Calu3 (cell line): ENCODE data around the gene GJA4. TPM values are rescaled to one million over a fixed set of nuclear protein-coding genes. Genes with fewer than 3 reads are reported as not detected.

Source experiments
- BruUV-seq: library from RNA; stranded (reverse); fragments of 400-500 nt; replicated peaks from 2 replicates; lab custom pipeline; 2021; lab: Mats Ljungman, UMichigan
- CTCF ChIA-PET: fragments of 300-600 bp; sonication (Branson Sonifier 250); formaldehyde crosslinking; loops from one replicate; lab custom pipeline; 2022; ENCODE audit warnings: antibody characterized with exemption; lab: Charles Lee
- DNase-seq: peaks from one replicate; pipeline ENCODE4 v3.0.0; 2022
- H3K27ac Mint-ChIP-seq: one replicate; pipeline ENCODE4 v1.8.0; 2022; ENCODE audit warnings: mixed read lengths; ENCODE audit not compliant: unreplicated experiment
- H3K27me3 Mint-ChIP-seq: one replicate; pipeline ENCODE4 v1.8.0; 2022; ENCODE audit warnings: mixed read lengths; ENCODE audit not compliant: unreplicated experiment
- H3K36me3 Mint-ChIP-seq: one replicate; pipeline ENCODE4 v1.8.0; 2022; ENCODE audit warnings: mild to moderate bottlenecking, moderate library complexity, mixed read lengths; ENCODE audit not compliant: insufficient read depth, unreplicated experiment
- H3K4me1 Mint-ChIP-seq: one replicate; pipeline ENCODE4 v1.8.0; 2022; ENCODE audit warnings: mild to moderate bottlenecking, low read depth, mixed read lengths; ENCODE audit not compliant: unreplicated experiment
- H3K4me3 Mint-ChIP-seq: one replicate; pipeline ENCODE4 v1.8.0; 2022; ENCODE audit warnings: mild to moderate bottlenecking, low read depth, moderate library complexity, mixed read lengths; ENCODE audit not compliant: unreplicated experiment
- H3K9me3 Mint-ChIP-seq: one replicate; pipeline ENCODE4 v1.8.0; 2022; ENCODE audit warnings: low read depth, mixed read lengths; ENCODE audit not compliant: unreplicated experiment
- intact Hi-C: fragments of 100-400 bp; cut with micrococcal nuclease; formaldehyde crosslinking; loops from one replicate; pipeline ENCODE4 v1.10.0; 2022; ENCODE audit not compliant: unreplicated experiment
- total RNA-seq: library from RNA; stranded (reverse); gene quantifications from 2 replicates; pipeline ENCODE4 v1.2.3, GENCODE V29; 2022
- TF ChIP-seq, protein P1 (sequence below): fragments of 200-600 bp; IDR thresholded peaks from one replicate; pipeline ENCODE4 v1.8.0; 2022; ENCODE audit warnings: antibody characterized with exemption; ENCODE audit not compliant: unreplicated experiment

GJA4 gene
- total RNA-seq, 1 experiment from 2014 or later = not detected

DNA sequence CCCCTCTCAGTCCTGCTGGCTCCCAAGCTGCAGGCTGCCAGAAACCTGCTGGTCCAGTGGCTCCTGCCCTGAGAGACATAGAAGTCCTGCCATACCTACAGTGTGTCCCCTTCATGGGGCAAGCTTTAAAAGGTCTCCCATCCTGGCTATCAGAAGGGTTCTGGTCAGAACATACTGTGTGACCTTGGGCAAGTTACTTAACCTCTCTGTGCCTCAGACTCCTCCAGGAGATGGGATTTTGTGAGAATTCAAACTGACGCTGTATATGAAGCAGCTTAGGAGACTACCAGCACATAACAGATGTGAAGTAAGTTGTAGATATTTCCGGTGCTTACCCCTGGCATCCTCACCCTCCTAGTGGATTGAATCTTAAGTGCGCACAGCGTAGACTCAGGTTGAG lies 46.7 kb upstream of the GJA4 start:
- no peak for DNase-seq
- H3K27ac Mint-ChIP-seq = no peak overlapping the region
- H3K27me3 Mint-ChIP-seq = no peaks in the 10 kb centered on the region
- H3K4me3 Mint-ChIP-seq = no peak overlapping the region
- no peaks in the 10 kb centered on the region for H3K9me3 Mint-ChIP-seq
- TF ChIP-seq, protein P1, sequence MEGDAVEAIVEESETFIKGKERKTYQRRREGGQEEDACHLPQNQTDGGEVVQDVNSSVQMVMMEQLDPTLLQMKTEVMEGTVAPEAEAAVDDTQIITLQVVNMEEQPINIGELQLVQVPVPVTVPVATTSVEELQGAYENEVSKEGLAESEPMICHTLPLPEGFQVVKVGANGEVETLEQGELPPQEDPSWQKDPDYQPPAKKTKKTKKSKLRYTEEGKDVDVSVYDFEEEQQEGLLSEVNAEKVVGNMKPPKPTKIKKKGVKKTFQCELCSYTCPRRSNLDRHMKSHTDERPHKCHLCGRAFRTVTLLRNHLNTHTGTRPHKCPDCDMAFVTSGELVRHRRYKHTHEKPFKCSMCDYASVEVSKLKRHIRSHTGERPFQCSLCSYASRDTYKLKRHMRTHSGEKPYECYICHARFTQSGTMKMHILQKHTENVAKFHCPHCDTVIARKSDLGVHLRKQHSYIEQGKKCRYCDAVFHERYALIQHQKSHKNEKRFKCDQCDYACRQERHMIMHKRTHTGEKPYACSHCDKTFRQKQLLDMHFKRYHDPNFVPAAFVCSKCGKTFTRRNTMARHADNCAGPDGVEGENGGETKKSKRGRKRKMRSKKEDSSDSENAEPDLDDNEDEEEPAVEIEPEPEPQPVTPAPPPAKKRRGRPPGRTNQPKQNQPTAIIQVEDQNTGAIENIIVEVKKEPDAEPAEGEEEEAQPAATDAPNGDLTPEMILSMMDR = no peak
- intact Hi-C loops = no loop called here
- H3K36me3 Mint-ChIP-seq = no peaks in the 10 kb centered on the region
- peaks cover 15% of the 10 kb centered on the region for H3K4me1 Mint-ChIP-seq
- no TSS peak for BruUV-seq
- CTCF ChIA-PET = no interaction called here

DNA sequence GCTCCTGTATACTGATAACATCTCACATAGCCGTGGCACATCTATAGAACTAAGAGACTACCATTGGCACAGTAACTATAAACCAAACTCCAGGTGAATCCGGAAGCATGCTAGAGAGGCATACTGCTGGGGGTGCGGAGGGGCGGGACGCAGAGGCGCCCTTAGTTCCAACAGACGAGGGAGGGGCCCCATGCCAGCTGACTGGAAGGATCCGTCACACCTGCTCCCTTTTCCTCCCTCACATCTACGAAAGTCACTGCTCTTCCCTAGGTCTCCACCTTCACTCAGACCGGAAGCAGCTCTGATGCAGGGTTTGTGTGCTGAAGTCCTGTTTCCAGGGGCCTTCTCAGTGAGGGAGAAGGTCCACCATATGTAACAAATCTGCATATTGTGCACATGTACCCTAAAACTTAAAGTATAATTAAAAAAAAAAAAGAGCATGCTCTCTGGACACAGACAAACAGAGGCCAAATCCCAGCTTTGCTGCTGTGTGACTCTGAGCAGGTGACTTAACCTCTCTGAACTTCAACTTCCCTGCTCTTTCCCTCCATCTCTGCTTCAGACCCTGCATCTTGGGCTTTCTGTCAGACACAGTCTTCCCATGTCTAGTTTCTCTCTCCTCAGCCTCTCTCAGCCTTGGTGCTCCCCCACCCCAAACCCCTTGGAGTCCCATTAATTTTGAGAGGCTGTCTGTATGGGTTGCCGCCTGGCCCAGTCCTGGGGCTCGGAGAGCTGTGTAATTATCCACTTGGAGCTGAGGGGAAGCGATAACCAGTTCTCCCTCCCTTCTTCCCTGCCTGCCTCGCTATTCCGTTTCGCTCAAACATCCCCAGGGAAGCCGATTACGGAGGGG lies 45.8 kb upstream of the GJA4 start:
- CTCF ChIA-PET = no interaction called here
- H3K4me1 Mint-ChIP-seq = peaks cover 15% of the 10 kb centered on the region
- no peaks in the 10 kb centered on the region for H3K27me3 Mint-ChIP-seq
- no peaks in the 10 kb centered on the region for H3K36me3 Mint-ChIP-seq
- no peak for DNase-seq
- no peaks in the 10 kb centered on the region for H3K9me3 Mint-ChIP-seq
- BruUV-seq = no TSS peak
- TF ChIP-seq, protein P1 = no peak
- no peak overlapping the region for H3K27ac Mint-ChIP-seq
- H3K4me3 Mint-ChIP-seq = no peak overlapping the region
- intact Hi-C loops = no loop called here

DNA sequence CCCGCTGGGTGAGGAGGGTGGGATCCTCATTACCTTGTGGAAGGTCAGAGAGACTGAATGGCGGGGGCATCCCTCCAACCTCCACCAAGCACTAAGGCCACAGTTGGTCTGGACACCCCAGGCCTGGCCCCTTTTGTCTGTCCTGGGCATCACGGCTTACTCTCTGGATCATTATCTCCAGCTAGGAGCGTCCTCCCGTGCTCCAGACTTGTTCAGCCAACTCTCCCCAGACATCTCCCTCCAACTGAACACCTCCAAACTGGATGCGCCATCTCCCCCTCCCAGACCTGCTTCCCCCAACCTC lies 45.2 kb upstream of the GJA4 start:
- TF ChIP-seq, protein P1 = no peak
- intact Hi-C loops = no loop called here
- CTCF ChIA-PET = no interaction called here
- BruUV-seq = no TSS peak
- H3K4me3 Mint-ChIP-seq = no peak overlapping the region
- H3K27ac Mint-ChIP-seq = no peak overlapping the region
- H3K9me3 Mint-ChIP-seq = no peaks in the 10 kb centered on the region
- no peaks in the 10 kb centered on the region for H3K36me3 Mint-ChIP-seq
- peaks cover 11% of the 10 kb centered on the region for H3K4me1 Mint-ChIP-seq
- no peaks in the 10 kb centered on the region for H3K27me3 Mint-ChIP-seq
- no peak for DNase-seq

DNA sequence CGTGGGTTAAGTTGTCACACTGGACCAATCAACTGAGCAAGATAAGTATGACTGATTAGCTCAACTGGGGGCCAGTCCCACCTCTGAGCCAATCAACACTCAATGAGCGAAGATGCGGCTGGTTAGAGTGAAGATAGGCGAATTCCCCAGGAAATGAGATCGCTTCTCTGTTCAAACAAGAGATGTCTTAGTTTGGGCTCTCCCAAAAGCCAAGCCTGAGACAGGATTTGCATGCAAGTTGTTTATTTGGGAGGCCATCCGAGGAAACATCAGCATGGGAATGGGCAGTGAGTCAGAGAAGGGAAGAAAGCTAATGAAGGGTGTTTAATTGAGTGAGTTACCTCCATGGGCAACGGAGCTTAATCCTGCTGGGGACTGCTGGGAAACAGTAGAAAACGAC lies 42.8 kb upstream of the GJA4 start:
- no peak for DNase-seq
- no peaks in the 10 kb centered on the region for H3K27me3 Mint-ChIP-seq
- TF ChIP-seq, protein P1 = no peak
- H3K4me3 Mint-ChIP-seq = no peak overlapping the region
- H3K36me3 Mint-ChIP-seq = peaks cover 1% of the 10 kb centered on the region
- no peak overlapping the region for H3K27ac Mint-ChIP-seq
- intact Hi-C loops = no loop called here
- H3K4me1 Mint-ChIP-seq = peaks cover 13% of the 10 kb centered on the region
- H3K9me3 Mint-ChIP-seq = peaks cover 4% of the 10 kb centered on the region
- CTCF ChIA-PET = no interaction called here
- no TSS peak for BruUV-seq
